ENCODE data around the gene RSAD1. TPM values are rescaled to one million over a fixed set of nuclear protein-coding genes. Genes with fewer than 3 reads are reported as not detected.
A peak's percentile ranks its signal among the peaks of the same experiment; 100 is the strongest.

The RSAD1 gene
- total and polyA plus RNA-seq, 4 donors = 20.1 to 43.2 (median 29.9) TPM

GRCh38 chr17:50505591-50506130 is 27.0 kb downstream of the RSAD1 start:
- no peak overlapping the region for H3K4me3 ChIP-seq
- H3K9me3 ChIP-seq (ENCODE audit: control insufficient read depth in 4 of 4, insufficient read depth in 3 of 4, low read length in 3 of 4) = no peaks in the 10 kb centered on the region
- DNase-seq (no peak), ATAC-seq (ENCODE audit: insufficient read depth, low FRiP score) (no peak)
- no peak overlapping the region for H3K27ac ChIP-seq (ENCODE audit: low read depth in 1 of 2, low read length in 1 of 2)
- H3K36me3 ChIP-seq (ENCODE audit: control insufficient read depth in 4 of 4, insufficient read depth in 4 of 4, low read length in 4 of 4) = no peaks in the 10 kb centered on the region
- H3K27me3 ChIP-seq (ENCODE audit: control insufficient read depth in 3 of 3, insufficient read depth in 3 of 3, low read length in 2 of 3) = no peaks in the 10 kb centered on the region
- H3K4me1 ChIP-seq (ENCODE audit: control insufficient read depth in 5 of 5, insufficient read depth in 5 of 5, low read length in 5 of 5) = peaks cover 0 to 20% (median 3%) of the 10 kb centered on the region in 5 donors
- no peak overlapping the region for H3K9ac ChIP-seq (ENCODE audit: insufficient read depth in 1 of 2, low read length in 2 of 2)
- no peak for TF ChIP-seq CTCF (IDR thresholded peaks at IDR 0.05; ENCODE audit: control extremely low read depth, extremely low read depth)
- WGBS, 2 donors = 63% methylated on average over 7 of the region's 7 CpGs

GRCh38 chr17:50506298-50506697 is 27.6 kb downstream of the RSAD1 start:
- no peaks in the 10 kb centered on the region for H3K9me3 ChIP-seq (ENCODE audit: control insufficient read depth in 4 of 4, insufficient read depth in 3 of 4, low read length in 3 of 4)
- H3K4me3 ChIP-seq = no peak overlapping the region

GRCh38 chr17:50507871-50508572 is 29.4 kb downstream of the RSAD1 start, which contains the start of gene MYCBPAP:
Gene MYCBPAP, plus strand, starts transcription at chr17:50508439. Its CDS starts 236 bp downstream, at chr17:50508675.
- 7 to 11% methylated on average over 42 to 66 of the region's 66 CpGs for WGBS, 2 donors
- Histone ChIP-seq H3K27me3 (ENCODE audit: control insufficient read depth in 3 of 3, insufficient read depth in 3 of 3, low read length in 2 of 3) (no peaks in the 10 kb centered on the region), H3K9me3 (ENCODE audit: control insufficient read depth in 4 of 4, insufficient read depth in 3 of 4, low read length in 3 of 4) (no peaks in the 10 kb centered on the region), H3K27ac (ENCODE audit: low read depth in 1 of 2, low read length in 1 of 2) (peak within 1 kb of the TSS; percentile 23 to 36), H3K4me3 (peak within 1 kb of the TSS; percentile 46), H3K4me1 (ENCODE audit: control insufficient read depth in 5 of 5, insufficient read depth in 5 of 5, low read length in 5 of 5) (peaks cover 0 to 13% (median 4%) of the 10 kb centered on the region in 5 donors), H3K36me3 (ENCODE audit: control insufficient read depth in 4 of 4, insufficient read depth in 4 of 4, low read length in 4 of 4) (no peaks in the 10 kb centered on the region), H3K9ac (ENCODE audit: insufficient read depth in 1 of 2, low read length in 2 of 2) (peak within 1 kb of the TSS; percentile 39 to 61)
- ATAC-seq (ENCODE audit: insufficient read depth, low FRiP score) (peak; percentile 63), DNase-seq (peak; percentile 89 to 94 (median 91))
- TF ChIP-seq CTCF (IDR thresholded peaks at IDR 0.05; ENCODE audit: control extremely low read depth, extremely low read depth) = no peak

More at GRCh38 chr17:50506298-50506697, 27.6 kb downstream of the RSAD1 start:
- DNase-seq (no peak), ATAC-seq (ENCODE audit: insufficient read depth, low FRiP score) (no peak)
- Histone ChIP-seq H3K27ac (ENCODE audit: low read depth in 1 of 2, low read length in 1 of 2) (no peak overlapping the region), H3K27me3 (ENCODE audit: control insufficient read depth in 3 of 3, insufficient read depth in 3 of 3, low read length in 2 of 3) (no peaks in the 10 kb centered on the region), H3K9ac (ENCODE audit: insufficient read depth in 1 of 2, low read length in 2 of 2) (no peak overlapping the region), H3K36me3 (ENCODE audit: control insufficient read depth in 4 of 4, insufficient read depth in 4 of 4, low read length in 4 of 4) (no peaks in the 10 kb centered on the region), H3K4me1 (ENCODE audit: control insufficient read depth in 5 of 5, insufficient read depth in 5 of 5, low read length in 5 of 5) (peaks cover 0 to 19% (median 4%) of the 10 kb centered on the region in 5 donors)
- no peak for TF ChIP-seq CTCF (IDR thresholded peaks at IDR 0.05; ENCODE audit: control extremely low read depth, extremely low read depth)
- WGBS, 2 donors = 81 to 85% methylated on average over 7 of the region's 7 CpGs
